Pancreas (tissue), 10 donors: Measurements from ENCODE around the gene KAT7. TPM values are rescaled to one million over a fixed set of nuclear protein-coding genes. Genes with fewer than 3 reads are reported as not detected.

Experiments
- ATAC-seq, 4 donors: fragments of 200-7000 bp; cut with Tn5 transposase; one replicate each; pipeline versions ENCODE4 v1.8.0 to v1.9.1; 2020; ENCODE audit warnings: mild to moderate bottlenecking in 4 of 4, moderate library complexity in 4 of 4
- DNase-seq, 6 donors: peaks; one replicate each; pipeline ENCODE4 v3.0.0-alpha.2; 2020
- FAIRE-seq: peaks from 2 replicates; lab custom pipeline; 2012; peaks lifted over from hg19 to GRCh38; lab: Jason Lieb, UNC
- H3K27ac ChIP-seq, 4 donors: fragments of 200-600 bp; sonication (generic); 1 replicate in 3 of 4; 2 replicates in 1 of 4; pipeline versions ENCODE4 v1.5.0 to v1.8.0; 2020
- H3K27me3 ChIP-seq, 4 donors: fragments of 200-600 bp; one replicate each; pipeline ENCODE4 v1.8.0; 2021
- H3K36me3 ChIP-seq, 3 donors: fragments of 200-600 bp; sonication (generic) in 1 of 3; one replicate each; pipeline versions ENCODE4 v1.5.0 to v1.8.0; 2020 to 2021
- H3K4me1 ChIP-seq, 3 donors: fragments of 200-600 bp; one replicate each; pipeline ENCODE4 v1.8.0; 2021
- H3K4me3 ChIP-seq, 4 donors: fragments of 200-600 bp; sonication (generic) in 2 of 4; one replicate each; pipeline versions ENCODE4 v1.5.0 to v1.8.0; 2020 to 2021
- H3K9me3 ChIP-seq, 4 donors: fragments of 200-600 bp; one replicate each; pipeline ENCODE4 v1.8.0; 2021
- WGBS, 2 donors: extraction: QIAGEN DNeasy Blood & Tissue Kit; methylation state at CpG; one replicate each; pipeline ENCODE4 v1.1.7; 2013; 5-methylcytosine and 5-hydroxymethylcytosine counted together
- intact Hi-C, 3 donors: fragments of 100-400 bp; cut with DNase I; formaldehyde crosslinking; loops; one replicate each; pipeline versions ENCODE4 v1.11.1 to v1.14.2; 2022
- polyA plus RNA-seq, 2 donors: library from polyadenylated mRNA; stranded (reverse); fragments of 200-250 nt; gene quantifications; one replicate each; pipeline ENCODE4 v1.2.3, GENCODE V29; 2013
- total RNA-seq, 6 donors: library from RNA; stranded (reverse); fragmentation: NEBNext Ultra II Directional in 4 of 6; extraction: Animal tissue kit (Norgen Biotek cat#: 25700) in 4 of 6; gene quantifications; one replicate each; pipeline versions ENCODE4 v1.2.1 to v1.2.4, GENCODE V29; 2021 to 2023
- TF ChIP-seq, protein P1 (sequence below), 4 donors: fragments of 200-600 bp; sonication (generic) in 3 of 4; IDR thresholded peaks; one replicate each; pipeline versions ENCODE4 v1.5.0 to v1.8.0; 2021; ENCODE audit warnings: antibody characterized with exemption in 4 of 4
- donor health status: healthy with polysubstance abuse.
- donor health status: DM: no; HTN: no; CAD: no; lungs with moderate emphysema.
- donor health status: DM: no; HTN: no; CAD: no.
- donor health status: control.
- donor health status: control.
- donor health status: Bipolar disorder and iron deficiency.
- donor health status: DM: yes; HTN: yes; CAD: no.
- donor health status: DM: no; HTN: no; CAD: no.
- donor health status: DM: no; HTN: no; CAD: no.
- donor health status: DM: yes; HTN: yes; CAD: no.

Gene KAT7
- total and polyA plus RNA-seq, 8 donors: 3.5 to 31.5 (median 19.1) TPM

DNA sequence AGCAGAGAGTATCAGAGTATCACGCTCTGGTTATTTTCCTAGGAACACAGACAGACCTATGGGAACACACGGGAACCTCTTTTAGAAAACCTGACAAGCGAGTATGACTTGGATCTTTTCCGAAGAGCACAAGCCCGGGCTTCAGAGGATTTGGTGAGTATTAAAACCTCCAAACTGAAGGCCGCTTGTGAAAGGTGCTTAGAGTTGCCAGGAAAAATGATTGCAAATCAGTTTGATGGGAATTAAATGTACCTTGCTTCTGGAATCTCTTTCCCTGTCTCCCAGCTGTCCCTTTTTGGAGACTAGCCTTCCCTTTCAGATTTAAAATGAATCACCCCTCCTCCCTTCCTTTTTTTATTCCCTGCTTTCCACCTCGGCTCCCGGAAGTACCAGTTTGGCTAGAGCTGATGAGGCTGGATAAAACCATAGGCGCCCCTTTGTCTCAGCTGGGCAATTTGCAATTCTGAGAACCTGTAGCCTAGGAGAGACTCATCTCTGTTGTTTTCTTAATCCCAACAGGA, 27.3 kb downstream of the KAT7 start:
- WGBS, 2 donors: 43 to 47% methylated on average over 9 of the region's 9 CpGs
- TF ChIP-seq, protein P1, sequence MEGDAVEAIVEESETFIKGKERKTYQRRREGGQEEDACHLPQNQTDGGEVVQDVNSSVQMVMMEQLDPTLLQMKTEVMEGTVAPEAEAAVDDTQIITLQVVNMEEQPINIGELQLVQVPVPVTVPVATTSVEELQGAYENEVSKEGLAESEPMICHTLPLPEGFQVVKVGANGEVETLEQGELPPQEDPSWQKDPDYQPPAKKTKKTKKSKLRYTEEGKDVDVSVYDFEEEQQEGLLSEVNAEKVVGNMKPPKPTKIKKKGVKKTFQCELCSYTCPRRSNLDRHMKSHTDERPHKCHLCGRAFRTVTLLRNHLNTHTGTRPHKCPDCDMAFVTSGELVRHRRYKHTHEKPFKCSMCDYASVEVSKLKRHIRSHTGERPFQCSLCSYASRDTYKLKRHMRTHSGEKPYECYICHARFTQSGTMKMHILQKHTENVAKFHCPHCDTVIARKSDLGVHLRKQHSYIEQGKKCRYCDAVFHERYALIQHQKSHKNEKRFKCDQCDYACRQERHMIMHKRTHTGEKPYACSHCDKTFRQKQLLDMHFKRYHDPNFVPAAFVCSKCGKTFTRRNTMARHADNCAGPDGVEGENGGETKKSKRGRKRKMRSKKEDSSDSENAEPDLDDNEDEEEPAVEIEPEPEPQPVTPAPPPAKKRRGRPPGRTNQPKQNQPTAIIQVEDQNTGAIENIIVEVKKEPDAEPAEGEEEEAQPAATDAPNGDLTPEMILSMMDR (IDR thresholded peaks at IDR 0.05): no peak
- peak in 3 of 4 donors; percentile 28 to 44 (median 38) for ATAC-seq
- no peaks in the 10 kb centered on the region for H3K9me3 ChIP-seq
- H3K4me1 ChIP-seq: peaks cover 0 to 13% (median 4%) of the 10 kb centered on the region in 3 donors
- no peak overlapping the region for H3K4me3 ChIP-seq
- no peak for FAIRE-seq
- peak overlapping the region in 2 of 4 donors; percentile 23 to 48 for H3K27ac ChIP-seq
- no peaks in the 10 kb centered on the region for H3K27me3 ChIP-seq
- intact Hi-C loops: no loop called here
- DNase-seq: no peak
- H3K36me3 ChIP-seq: peaks cover 0 to 38% (median 5%) of the 10 kb centered on the region in 3 donors

DNA sequence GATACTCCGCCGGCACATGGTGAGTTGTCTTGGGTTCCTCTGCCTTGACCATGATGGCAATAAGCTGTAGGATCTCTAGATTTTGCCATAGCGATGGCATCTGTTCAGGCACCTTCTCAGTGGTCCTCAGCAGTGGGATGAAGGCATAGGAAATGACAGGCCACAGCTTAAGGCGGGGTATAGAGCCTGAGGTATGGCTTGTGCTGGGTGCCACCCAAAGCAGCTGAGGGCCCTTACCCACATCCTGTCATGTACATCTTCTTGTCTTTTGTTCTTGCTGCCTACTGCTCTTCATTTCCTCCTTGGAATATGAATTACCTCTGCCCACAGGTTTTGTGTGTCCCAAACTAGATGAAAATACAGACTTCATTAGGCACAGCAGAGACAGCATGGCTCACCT, 29.5 kb downstream of the KAT7 start:
- 96 to 98% methylated on average over 4 of the region's 4 CpGs for WGBS, 2 donors
- Histone ChIP-seq H3K27me3 (no peaks in the 10 kb centered on the region), H3K4me1 (peaks cover 16 to 30% (median 21%) of the 10 kb centered on the region in 3 donors), H3K4me3 (no peak overlapping the region), H3K27ac (no peak overlapping the region), H3K36me3 (peaks cover 0 to 23% (median 9%) of the 10 kb centered on the region in 3 donors), H3K9me3 (no peaks in the 10 kb centered on the region)
- DNase-seq: no peak
- TF ChIP-seq, protein P1 (IDR thresholded peaks at IDR 0.05): no peak
- intact Hi-C loops: no loop called here
- FAIRE-seq: no peak
- ATAC-seq: no peak

DNA sequence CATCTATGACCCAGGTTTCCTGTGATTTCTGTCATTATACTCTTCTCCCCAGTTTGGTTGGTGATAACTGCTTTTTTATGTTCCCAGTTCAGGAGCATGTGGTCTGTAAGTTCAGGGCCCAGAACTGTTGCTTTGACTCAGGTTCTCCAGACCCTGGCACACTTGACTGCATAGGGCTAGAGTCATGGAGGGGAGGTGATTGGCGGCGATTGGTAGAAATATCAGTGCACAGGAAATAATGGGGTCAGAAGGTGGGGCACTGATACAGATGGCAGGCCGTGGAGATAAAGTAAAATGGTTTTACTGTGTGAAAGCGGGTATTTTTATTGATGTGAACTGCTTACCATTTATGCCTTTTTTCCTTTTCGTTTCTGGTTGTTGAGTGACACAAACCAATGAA, 30.7 kb downstream of the KAT7 start:
- Histone ChIP-seq H3K4me3 (no peak overlapping the region), H3K27me3 (no peaks in the 10 kb centered on the region), H3K36me3 (peaks cover 0 to 32% (median 15%) of the 10 kb centered on the region in 3 donors), H3K9me3 (no peaks in the 10 kb centered on the region), H3K4me1 (peaks cover 16 to 26% (median 21%) of the 10 kb centered on the region in 3 donors), H3K27ac (no peak overlapping the region)
- TF ChIP-seq, protein P1 (IDR thresholded peaks at IDR 0.05): no peak
- intact Hi-C loops: no loop called here
- FAIRE-seq (no peak), ATAC-seq (no peak), DNase-seq (no peak)
- 93% methylated on average over 5 of the region's 5 CpGs for WGBS, 2 donors

DNA sequence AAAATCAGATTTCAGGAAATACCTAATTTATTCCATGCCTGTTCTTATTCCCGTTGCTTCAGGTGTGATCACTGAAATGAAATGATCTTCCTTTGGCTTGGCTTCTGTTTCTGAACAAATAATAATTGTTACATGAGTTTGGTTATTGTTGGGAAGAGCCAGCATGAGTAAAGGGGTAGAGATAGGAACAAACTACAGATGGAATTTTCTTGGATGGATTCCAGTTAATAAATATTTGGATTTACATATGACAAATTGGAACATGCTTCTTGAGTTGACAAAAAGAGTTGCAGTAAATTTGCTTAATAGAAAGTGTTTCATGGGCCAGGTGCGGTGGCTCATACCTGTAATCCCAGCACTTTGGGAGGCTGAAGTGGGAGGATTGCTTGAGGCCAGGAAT, 31.2 kb downstream of the KAT7 start:
- intact Hi-C loops: no loop called here
- WGBS, 2 donors: 61 to 66% methylated on average over 2 of the region's 2 CpGs
- no peak for FAIRE-seq
- peaks cover 16 to 26% (median 21%) of the 10 kb centered on the region in 3 donors for H3K4me1 ChIP-seq
- H3K27ac ChIP-seq: no peak overlapping the region
- peaks cover 0 to 34% (median 15%) of the 10 kb centered on the region in 3 donors for H3K36me3 ChIP-seq
- TF ChIP-seq, protein P1 (IDR thresholded peaks at IDR 0.05): no peak
- H3K27me3 ChIP-seq: no peaks in the 10 kb centered on the region
- DNase-seq: no peak
- H3K4me3 ChIP-seq: no peak overlapping the region
- no peak for ATAC-seq
- no peaks in the 10 kb centered on the region for H3K9me3 ChIP-seq

DNA sequence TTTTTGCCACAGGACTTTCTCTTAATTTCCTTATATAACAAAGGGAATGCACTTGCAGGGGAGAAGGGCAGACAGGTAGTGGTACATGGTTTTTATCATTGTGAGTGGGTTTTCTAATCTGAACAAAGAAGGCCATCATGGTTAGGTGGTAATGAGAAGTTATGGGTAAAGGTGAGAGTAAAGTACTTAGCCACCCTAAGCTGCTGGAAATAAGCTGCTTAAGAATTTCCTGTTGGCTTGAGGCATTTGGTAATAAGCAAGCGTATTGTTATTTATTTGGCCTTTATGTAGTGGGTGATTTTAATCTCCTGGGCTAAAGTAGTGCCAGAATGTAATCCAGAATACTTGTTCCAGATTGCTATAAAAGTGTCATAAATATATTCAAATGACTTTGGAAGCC, 32.3 kb downstream of the KAT7 start:
- no peak for ATAC-seq
- Histone ChIP-seq H3K4me1 (peaks cover 16 to 26% (median 17%) of the 10 kb centered on the region in 3 donors), H3K27me3 (no peaks in the 10 kb centered on the region), H3K4me3 (no peak overlapping the region), H3K27ac (peak overlapping the region in 1 of 4 donors; percentile 37), H3K9me3 (no peaks in the 10 kb centered on the region), H3K36me3 (peaks cover 0 to 34% (median 21%) of the 10 kb centered on the region in 3 donors)
- no peak for FAIRE-seq
- WGBS, 2 donors: 49 to 57% methylated on average over 1 of the region's 1 CpG
- no peak for DNase-seq
- intact Hi-C loops: no loop called here
- TF ChIP-seq, protein P1 (IDR thresholded peaks at IDR 0.05): no peak
